Cardiac fibroblast (primary cell): ENCODE results near the gene LATS2.

Source experiments
- DNase-seq, 2 donors: peaks; one replicate each; pipeline versions ENCODE4 v3.0.0 to v3.0.0-alpha.2; 2010; ENCODE audit warnings: low read depth in 2 of 2
- H3K4me3 ChIP-seq, 2 donors: replicated peaks in 1 of 2; 1 replicate in 1 of 2; 2 replicates in 1 of 2; pipeline ENCODE4 v1.5.1; 2011; ENCODE audit warnings: low read depth in 2 of 2, low read length in 2 of 2, mild to moderate bottlenecking in 2 of 2, moderate library complexity in 1 of 2
- CTCF ChIP-seq: IDR thresholded peaks from one replicate; pipeline ENCODE4 v1.5.1; 2011; ENCODE audit warnings: low read depth, mild to moderate bottlenecking, low read length, inconsistent platforms

Gene LATS2

DNA sequence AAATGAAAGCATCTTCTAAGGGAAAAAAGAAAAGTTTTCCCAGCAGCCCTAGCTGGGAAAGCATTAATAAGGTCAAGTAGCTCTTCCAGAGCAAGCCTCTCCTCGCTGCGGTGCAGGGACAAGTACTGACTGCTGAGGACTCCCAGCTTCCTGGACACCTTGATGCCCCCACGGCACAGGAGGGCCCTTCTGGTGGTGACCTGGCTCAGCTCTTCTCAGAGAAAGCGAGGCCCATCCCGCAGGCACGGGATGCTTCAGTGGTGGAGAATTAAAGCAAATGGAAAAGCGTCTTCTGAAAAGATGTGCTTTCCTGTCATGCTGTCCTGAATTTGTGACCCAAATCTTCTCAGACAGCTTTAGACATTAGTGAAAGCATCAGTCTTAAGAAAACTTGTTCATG lies 38.8 kb upstream of the LATS2 start:
- no peak for DNase-seq
- TF ChIP-seq CTCF: no peak
- no peak overlapping the region for H3K4me3 ChIP-seq

DNA sequence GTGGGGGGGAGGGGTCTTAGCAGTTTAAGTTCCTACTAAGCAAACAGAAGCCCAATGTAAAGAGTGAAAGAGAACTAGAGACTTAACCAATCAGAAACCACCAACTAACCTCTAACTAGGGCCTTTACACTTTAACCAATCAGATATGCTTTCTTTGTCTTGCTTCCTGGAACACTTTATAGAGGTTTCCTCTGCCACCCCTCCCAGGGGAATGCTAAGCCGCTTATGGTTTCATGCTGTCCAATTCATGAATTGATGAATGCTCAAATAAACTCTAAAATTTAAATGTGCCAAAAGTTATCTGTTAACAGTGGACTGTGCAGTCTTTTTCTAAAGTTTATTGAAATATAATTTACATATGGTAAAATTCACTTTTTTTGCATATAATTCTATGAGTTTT lies 33.9 kb upstream of the LATS2 start:
- TF ChIP-seq CTCF: no peak
- no peak overlapping the region for H3K4me3 ChIP-seq
- DNase-seq: no peak

DNA sequence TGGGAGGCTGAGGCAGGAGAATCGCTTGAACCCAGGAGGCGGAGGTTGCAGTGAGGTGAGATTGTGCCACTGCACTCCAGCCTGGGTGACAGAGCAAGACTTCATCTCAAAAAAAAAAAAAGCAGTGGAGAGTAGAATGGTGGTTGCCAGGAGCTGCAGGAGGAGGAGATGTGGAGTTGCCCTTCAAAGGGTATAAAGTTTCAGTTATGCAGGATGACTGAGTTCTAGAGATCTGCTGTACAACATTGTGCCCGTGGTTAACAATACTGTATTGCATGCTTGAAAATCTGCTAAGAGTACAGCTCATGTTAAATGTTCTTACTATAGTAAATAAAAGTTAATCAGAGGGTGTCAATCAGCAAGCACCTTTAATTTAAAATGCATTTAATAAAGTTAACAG lies 28.4 kb upstream of the LATS2 start:
- no peak overlapping the region for H3K4me3 ChIP-seq
- DNase-seq: no peak
- no peak for TF ChIP-seq CTCF

DNA sequence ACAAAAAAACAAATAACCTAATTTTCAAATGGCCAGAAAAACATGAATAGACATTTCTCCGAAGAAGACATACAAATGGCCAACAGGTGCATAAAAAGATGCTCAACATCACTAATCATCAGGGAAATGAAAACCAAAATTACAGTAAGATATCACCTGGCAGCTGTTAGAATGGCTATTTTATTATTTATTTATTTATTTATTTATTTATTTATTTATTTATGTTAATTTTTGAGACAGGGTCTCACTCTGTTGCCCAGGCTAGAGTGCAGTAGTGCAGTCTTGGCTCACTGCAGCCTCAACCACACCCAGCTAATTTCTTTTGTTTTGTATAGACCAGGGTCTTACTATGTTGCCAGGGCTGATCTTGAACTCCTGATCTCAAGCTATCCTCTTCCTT lies 27.1 kb upstream of the LATS2 start:
- no peak for DNase-seq

GRCh38 chr13:21086929-21087328 lies 25.5 kb upstream of the LATS2 start:
- TF ChIP-seq CTCF: no peak
- DNase-seq: no peak
- H3K4me3 ChIP-seq: no peak overlapping the region

More for the DNA sequence above, 27.1 kb upstream of the LATS2 start:
- no peak for TF ChIP-seq CTCF
- H3K4me3 ChIP-seq: no peak overlapping the region

GRCh38 chr13:21081926-21082325 lies 20.5 kb upstream of the LATS2 start:
- no peak overlapping the region for H3K4me3 ChIP-seq
- TF ChIP-seq CTCF: no peak
- DNase-seq: no peak

- H3K4me3 ChIP-seq: no peak overlapping the region
- DNase-seq: no peak
- no peak for TF ChIP-seq CTCF
Observed at GRCh38 chr13:21080593-21080891, 19.2 kb upstream of the LATS2 start.
